HepG2 (cell line): Measurements from ENCODE around the gene COL9A3. TPM values are rescaled to one million over a fixed set of nuclear protein-coding genes. Genes with fewer than 3 reads are reported as not detected.

Source experiments
- ATAC-seq: fragments of 200-7000 bp; cut with Tn5 transposase; 3 replicates; pipeline ENCODE4 v1.9.1; 2020; ENCODE audit warnings: mild to moderate bottlenecking, moderate library complexity
- BruUV-seq: library from RNA; stranded (reverse); fragments of 400-500 nt; replicated peaks from 2 replicates; lab custom pipeline; 2021; lab: Mats Ljungman, UMichigan
- CTCF ChIA-PET: fragments of 300-600 bp; formaldehyde crosslinking; extraction: SDS; loops from one replicate; lab custom pipeline; 2021; ENCODE audit warnings: low total read pairs, inconsistent platforms, low intra/inter-chr PET ratio; lab: Yijun Ruan, JAX
- POLR2A ChIA-PET: fragments of 350-600 bp; sonication (Branson Sonifier 250); formaldehyde crosslinking; loops from one replicate; lab custom pipeline; 2020; ENCODE audit warnings: antibody characterized with exemption, inconsistent platforms; lab: Yijun Ruan, JAX
- DNase-seq: peaks from one replicate; pipeline ENCODE4 v3.0.0-alpha.2; 2015; ENCODE audit warnings: low spot score
- FAIRE-seq: peaks from 3 replicates; lab custom pipeline; 2011; peaks lifted over from hg19 to GRCh38; lab: Jason Lieb, UNC
- H2AFZ ChIP-seq: one replicate; pipeline ENCODE4 v1.6.1; 2011; ENCODE audit warnings: low read length, inconsistent platforms
- H3K27ac ChIP-seq: fragments of 300-600 bp; 3 replicates; pipeline ENCODE4 v1.8.0; 2011; ENCODE audit warnings: mixed run types, mild to moderate bottlenecking, mixed read lengths, low read length, inconsistent platforms; ENCODE audit not compliant: insufficient read depth; ENCODE audit errors: extremely low read length
- H3K27me3 ChIP-seq, 2 experiments: fragments of 200-600 bp in 1 of 2; 2 replicates in 1 of 2; 3 replicates in 1 of 2; pipeline versions ENCODE4 v1.6.0 to v1.8.0; 2011; ENCODE audit warnings: low read length in 2 of 2, mild to moderate bottlenecking in 2 of 2, moderate library complexity in 2 of 2, inconsistent platforms in 1 of 2; ENCODE audit not compliant: insufficient read depth in 2 of 2, control insufficient read depth in 1 of 2
- H3K36me3 ChIP-seq, 2 experiments: fragments of 200-600 bp in 1 of 2; replicated peaks in 1 of 2; 2 replicates in 1 of 2; 3 replicates in 1 of 2; pipeline versions ENCODE4 v1.5.1 to v1.8.0; 2011; ENCODE audit warnings: low read length in 2 of 2, inconsistent platforms in 1 of 2; ENCODE audit not compliant: insufficient read depth in 2 of 2, control insufficient read depth in 1 of 2
- H3K4me1 ChIP-seq: 2 replicates; pipeline ENCODE4 v1.5.1; 2012; ENCODE audit warnings: low read length, inconsistent platforms; ENCODE audit not compliant: insufficient read depth
- H3K4me2 ChIP-seq: 2 replicates; pipeline ENCODE4 v1.6.0; 2011; ENCODE audit warnings: low read depth, low read length, inconsistent platforms
- H3K4me3 ChIP-seq, 3 experiments: fragments of 200-600 bp in 1 of 3; sonication (generic), shearing (Covaris generic) in 1 of 3; replicated peaks in 1 of 3; 2 replicates each; pipeline ENCODE4 v1.5.1; 2011 to 2016; ENCODE audit warnings: low read length in 3 of 3, inconsistent platforms in 2 of 3, low read depth in 2 of 3, mild to moderate bottlenecking in 2 of 3, control low read depth in 1 of 3, mixed read lengths in 1 of 3; ENCODE audit not compliant: insufficient read depth in 1 of 3
- H3K79me2 ChIP-seq: one replicate; pipeline ENCODE4 v1.6.1; 2011; ENCODE audit warnings: low read length, inconsistent platforms; ENCODE audit not compliant: insufficient read depth
- H3K9ac ChIP-seq: 2 replicates; pipeline ENCODE4 v1.6.0; 2011; ENCODE audit warnings: mild to moderate bottlenecking, low read depth, low read length, inconsistent platforms; ENCODE audit not compliant: insufficient read depth
- H3K9me3 ChIP-seq: 2 replicates; pipeline ENCODE4 v1.5.1; 2012; ENCODE audit warnings: mild to moderate bottlenecking, low read length
- H4K20me1 ChIP-seq: 2 replicates; pipeline ENCODE4 v1.6.0; 2011; ENCODE audit warnings: inconsistent platforms, mild to moderate bottlenecking, low read length, moderate library complexity; ENCODE audit not compliant: insufficient read depth
- CBX5 ChIP-seq: sonication (generic); formaldehyde crosslinking; IDR thresholded peaks from 2 replicates; pipeline ENCODE4 v1.4.0; 2020; ENCODE audit warnings: missing genetic modification reagents, borderline replicate concordance
- DNMT1 ChIP-seq: sonication (generic); formaldehyde crosslinking; IDR thresholded peaks from 2 replicates; pipeline ENCODE4 v1.5.1; 2020; ENCODE audit warnings: mild to moderate bottlenecking, missing genetic modification reagents
- GATA4 ChIP-seq: sonication (generic); IDR thresholded peaks from 2 replicates; pipeline ENCODE4 v1.6.1; 2016; ENCODE audit warnings: antibody characterized with exemption, low read depth, borderline replicate concordance
- KMT2B ChIP-seq: IDR thresholded peaks from 2 replicates; pipeline ENCODE4 v1.6.1; 2016; ENCODE audit warnings: missing genetic modification reagents, missing compliant biosample characterization
- MAF1 ChIP-seq: sonication (generic); formaldehyde crosslinking; IDR thresholded peaks from 2 replicates; pipeline ENCODE4 v1.5.0; 2020; ENCODE audit warnings: missing genetic modification reagents, borderline replicate concordance
- MTF1 ChIP-seq: sonication (generic); formaldehyde crosslinking; IDR thresholded peaks from 2 replicates; pipeline ENCODE4 v1.5.0; 2020; ENCODE audit warnings: missing genetic modification reagents
- NONO ChIP-seq, 2 experiments: fragments of 450-650 bp in 1 of 2; sonication (generic) in 1 of 2; formaldehyde crosslinking in 1 of 2; IDR thresholded peaks in 1 of 2; conservative IDR thresholded peaks in 1 of 2; 2 replicates each; pipeline versions ENCODE4 v1.6.1 to v1.8.0; 2017 to 2022; ENCODE audit warnings: mild to moderate bottlenecking in 1 of 2, missing genetic modification reagents in 1 of 2, moderate library complexity in 1 of 2
- RCOR2 ChIP-seq: IDR thresholded peaks from 2 replicates; pipeline ENCODE4 v1.6.1; 2016; ENCODE audit warnings: missing biosample characterization, missing genetic modification reagents
- SKIL ChIP-seq: sonication (generic); formaldehyde crosslinking; IDR thresholded peaks from 2 replicates; pipeline ENCODE4 v1.8.0; 2022; ENCODE audit warnings: missing genetic modification reagents, mild to moderate bottlenecking, moderate library complexity, borderline replicate concordance
- SNAPC2 ChIP-seq: sonication (generic); formaldehyde crosslinking; IDR thresholded peaks from 2 replicates; pipeline ENCODE4 v1.8.1; 2022; ENCODE audit warnings: mild to moderate bottlenecking, missing genetic modification reagents
- STAT5B ChIP-seq: sonication (generic); formaldehyde crosslinking; IDR thresholded peaks from 2 replicates; pipeline ENCODE4 v1.4.0; 2020; ENCODE audit warnings: missing genetic modification reagents
- THAP9 ChIP-seq: sonication (generic); formaldehyde crosslinking; IDR thresholded peaks from 2 replicates; pipeline ENCODE4; 2020; ENCODE audit warnings: missing genetic modification reagents, mild to moderate bottlenecking, borderline replicate concordance
- ZNF33A ChIP-seq: sonication (generic); formaldehyde crosslinking; IDR thresholded peaks from 2 replicates; pipeline ENCODE4 v1.5.1; 2020; ENCODE audit warnings: missing genetic modification reagents, mild to moderate bottlenecking, moderate library complexity, borderline replicate concordance
- WGBS: methylation state at CpG from one replicate; pipeline ENCODE4 v1.1.6; 2017; ENCODE audit warnings: low lambda C conversion rate; 5-methylcytosine and 5-hydroxymethylcytosine counted together
- in situ Hi-C: cut with HindIII; loops from 2 replicates; pipeline ENCODE4 v1.10.0; 2017; ENCODE audit warnings: low pct_unique_long_range_greater_than_20kb; ENCODE audit not compliant: extremely low pct_ligation_motif_present
- intact Hi-C: fragments of 100-400 bp; cut with micrococcal nuclease; formaldehyde crosslinking; loops from one replicate; pipeline ENCODE4 v1.10.0; 2022; ENCODE audit not compliant: unreplicated experiment
- polyA plus RNA-seq, 8 experiments: library from polyadenylated mRNA; depleted of rRNA in 3 of 8; stranded (reverse) in 7 of 8; unstranded in 1 of 8; fragments of >200 nt; fragmentation: Illumina TruSeq in 4 of 8; extraction: Trizol in 4 of 8; gene quantifications; 2 replicates each; pipeline versions ENCODE4 v1.2.1 to v1.2.3, GENCODE V29; 2011 to 2016; ENCODE audit warnings: low read depth in 4 of 8, missing spikeins in 1 of 8, mixed read lengths in 1 of 8; ENCODE audit not compliant: insufficient read depth in 1 of 8
- total RNA-seq, 5 experiments: library from RNA; depleted of rRNA; stranded (reverse); fragments of >200 nt; fragmentation: Illumina TruSeq; extraction: Trizol; gene quantifications; 2 replicates each; pipeline ENCODE4 v1.2.3, GENCODE V29; 2016; ENCODE audit warnings: low read depth in 1 of 5
- TF ChIP-seq, protein P1 (sequence below): fragments of 450-650 bp; IDR thresholded peaks from 2 replicates; pipeline ENCODE4 v1.6.1; 2016
- TF ChIP-seq, protein P2 (sequence below): sonication (generic); formaldehyde crosslinking; IDR thresholded peaks from 2 replicates; pipeline ENCODE4 v1.4.0; 2020; ENCODE audit warnings: mild to moderate bottlenecking, missing genetic modification reagents

The COL9A3 gene
- total and polyA plus RNA-seq, 2 of the 13 experiments (the other 11 are each of a cell fraction or from before 2014, with no cell fraction given) = 155 to 204 TPM

DNA sequence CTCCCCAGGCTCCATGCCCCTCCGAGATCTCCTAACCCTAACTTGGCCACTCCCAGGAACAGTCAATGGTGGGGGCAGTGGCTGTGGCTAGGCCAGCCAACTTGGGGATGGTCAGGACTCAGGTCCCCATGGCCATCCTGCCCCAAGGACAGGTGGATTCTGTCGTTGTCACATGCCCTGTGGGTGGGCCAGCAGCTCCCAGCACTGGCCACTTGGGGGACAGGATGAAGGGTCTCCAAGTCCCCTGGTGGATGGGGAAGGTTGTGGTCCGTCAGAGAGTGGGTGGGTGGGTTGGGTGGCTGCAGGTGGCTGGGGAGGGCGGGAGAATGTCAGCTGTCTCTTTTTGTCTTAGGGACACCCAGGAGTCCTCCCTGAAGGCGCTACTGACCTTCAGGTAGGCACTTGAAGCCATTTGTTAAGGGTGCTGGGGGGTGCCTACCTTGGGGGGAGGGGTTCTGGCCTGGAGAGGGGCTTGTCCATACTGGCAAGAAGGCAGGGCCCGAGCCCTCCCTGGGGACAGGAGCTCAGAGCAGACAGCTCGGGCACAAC is 5.5 kb downstream of the COL9A3 start:
- Histone ChIP-seq H2AFZ (no peak overlapping the region), H3K4me1 (peaks cover 73% of the 10 kb centered on the region), H4K20me1 (peaks cover 4% of the 10 kb centered on the region; the same call in 1 of the 2 replicates), H3K79me2 (peaks cover 6% of the 10 kb centered on the region), H3K27ac (peak overlapping the region; percentile 33), H3K9ac (no peak overlapping the region), H3K27me3 (no peaks in the 10 kb centered on the region), H3K36me3 (no peaks in the 10 kb centered on the region), H3K4me2 (no peak overlapping the region), H3K9me3 (no peaks in the 10 kb centered on the region), H3K4me3 (no peak overlapping the region; a peak in 1 of 6 replicates)
- ChIA-PET POLR2A (interaction anchor here (0.6 to 1.8 kb wide), 22 partner anchors 9 to 408 kb away, joined by 3 to 26 read pairs (median 5); partner anchors contain the start of genes GID8, MRGBP, OGFR and SLC17A9), CTCF (interaction anchor here (1.1 to 1.7 kb wide), 5 partner anchors 14 to 187 kb away, joined by 3 to 14 read pairs (median 6); no protein-coding TSS in a partner anchor)
- in situ Hi-C loops = no loop called here
- ATAC-seq = peak; percentile 1
- no TSS peak for BruUV-seq
- DNase-seq = peak; percentile 64
- no peak for FAIRE-seq
- 65% methylated on average over 5 of the region's 7 CpGs for WGBS
- intact Hi-C loops = loop anchor here (1.0 to 5.0 kb wide), 4 partner anchors 25 to 186 kb away; partner anchors contain the start of gene TCFL5
- TF ChIP-seq CBX5 (CRISPR knock-in tag) (peak; percentile 46; the same call in 1 of the 2 replicates), STAT5B (CRISPR knock-in tag) (no peak), DNMT1 (CRISPR knock-in tag) (0 out of 2 replicates have a peak, but pooled peaks have one; percentile 49), SNAPC2 (0 out of 2 replicates have a peak, but pooled peaks have one; percentile 1), NONO (IDR thresholded peaks at IDR 0.05) (no peak), NONO (CRISPR knock-in tag; conservative IDR thresholded peaks at IDR 0.05) (peak; percentile 17; the same call in 1 of the 2 replicates), ZNF33A (CRISPR knock-in tag) (0 out of 2 replicates have a peak, but pooled peaks have one; percentile 42), MAF1 (CRISPR knock-in tag) (0 out of 2 replicates have a peak, but pooled peaks have one; percentile 19), MTF1 (CRISPR knock-in tag) (no peak), SKIL (CRISPR knock-in tag) (peak; percentile 64), GATA4 (no peak), KMT2B (CRISPR knock-in tag) (peak; percentile 3; the same call in 1 of the 2 replicates), RCOR2 (CRISPR knock-in tag) (no peak), THAP9 (CRISPR knock-in tag) (peak; percentile 3; the same call in 1 of the 2 replicates)
- TF ChIP-seq, protein P1, sequence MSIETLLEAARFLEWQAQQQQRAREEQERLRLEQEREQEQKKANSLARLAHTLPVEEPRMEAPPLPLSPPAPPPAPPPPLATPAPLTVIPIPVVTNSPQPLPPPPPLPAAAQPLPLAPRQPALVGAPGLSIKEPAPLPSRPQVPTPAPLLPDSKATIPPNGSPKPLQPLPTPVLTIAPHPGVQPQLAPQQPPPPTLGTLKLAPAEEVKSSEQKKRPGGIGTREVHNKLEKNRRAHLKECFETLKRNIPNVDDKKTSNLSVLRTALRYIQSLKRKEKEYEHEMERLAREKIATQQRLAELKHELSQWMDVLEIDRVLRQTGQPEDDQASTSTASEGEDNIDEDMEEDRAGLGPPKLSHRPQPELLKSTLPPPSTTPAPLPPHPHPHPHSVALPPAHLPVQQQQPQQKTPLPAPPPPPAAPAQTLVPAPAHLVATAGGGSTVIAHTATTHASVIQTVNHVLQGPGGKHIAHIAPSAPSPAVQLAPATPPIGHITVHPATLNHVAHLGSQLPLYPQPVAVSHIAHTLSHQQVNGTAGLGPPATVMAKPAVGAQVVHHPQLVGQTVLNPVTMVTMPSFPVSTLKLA = 0 out of 2 replicates have a peak, but pooled peaks have one; percentile 12
- TF ChIP-seq, protein P2, sequence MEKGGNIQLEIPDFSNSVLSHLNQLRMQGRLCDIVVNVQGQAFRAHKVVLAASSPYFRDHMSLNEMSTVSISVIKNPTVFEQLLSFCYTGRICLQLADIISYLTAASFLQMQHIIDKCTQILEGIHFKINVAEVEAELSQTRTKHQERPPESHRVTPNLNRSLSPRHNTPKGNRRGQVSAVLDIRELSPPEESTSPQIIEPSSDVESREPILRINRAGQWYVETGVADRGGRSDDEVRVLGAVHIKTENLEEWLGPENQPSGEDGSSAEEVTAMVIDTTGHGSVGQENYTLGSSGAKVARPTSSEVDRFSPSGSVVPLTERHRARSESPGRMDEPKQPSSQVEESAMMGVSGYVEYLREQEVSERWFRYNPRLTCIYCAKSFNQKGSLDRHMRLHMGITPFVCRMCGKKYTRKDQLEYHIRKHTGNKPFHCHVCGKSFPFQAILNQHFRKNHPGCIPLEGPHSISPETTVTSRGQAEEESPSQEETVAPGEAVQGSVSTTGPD (CRISPR knock-in tag) = no peak
